ENCODE measurements around the gene RAB31.

DNA sequence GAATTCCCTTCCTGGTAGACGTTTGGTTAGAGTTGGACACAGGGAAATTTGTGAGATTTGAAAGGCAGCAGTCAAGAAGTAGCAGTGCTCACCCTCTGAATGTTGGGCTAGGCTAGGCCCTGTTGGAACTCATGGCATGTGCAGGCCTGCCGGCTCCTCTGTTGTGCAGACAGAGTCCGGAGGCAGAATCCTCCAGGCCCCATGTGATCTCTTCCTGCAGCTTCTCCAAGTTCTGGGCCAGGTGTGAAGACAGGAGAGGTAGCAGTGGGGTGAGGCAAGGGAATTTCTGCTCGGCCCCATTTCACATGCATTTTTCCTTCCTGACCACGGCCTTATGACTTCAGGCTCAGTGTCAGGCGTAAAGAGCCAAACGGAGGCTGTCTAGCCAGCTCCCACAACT lies 36.9 kb upstream of the RAB31 start:
- TF ChIP-seq, protein P1, sequence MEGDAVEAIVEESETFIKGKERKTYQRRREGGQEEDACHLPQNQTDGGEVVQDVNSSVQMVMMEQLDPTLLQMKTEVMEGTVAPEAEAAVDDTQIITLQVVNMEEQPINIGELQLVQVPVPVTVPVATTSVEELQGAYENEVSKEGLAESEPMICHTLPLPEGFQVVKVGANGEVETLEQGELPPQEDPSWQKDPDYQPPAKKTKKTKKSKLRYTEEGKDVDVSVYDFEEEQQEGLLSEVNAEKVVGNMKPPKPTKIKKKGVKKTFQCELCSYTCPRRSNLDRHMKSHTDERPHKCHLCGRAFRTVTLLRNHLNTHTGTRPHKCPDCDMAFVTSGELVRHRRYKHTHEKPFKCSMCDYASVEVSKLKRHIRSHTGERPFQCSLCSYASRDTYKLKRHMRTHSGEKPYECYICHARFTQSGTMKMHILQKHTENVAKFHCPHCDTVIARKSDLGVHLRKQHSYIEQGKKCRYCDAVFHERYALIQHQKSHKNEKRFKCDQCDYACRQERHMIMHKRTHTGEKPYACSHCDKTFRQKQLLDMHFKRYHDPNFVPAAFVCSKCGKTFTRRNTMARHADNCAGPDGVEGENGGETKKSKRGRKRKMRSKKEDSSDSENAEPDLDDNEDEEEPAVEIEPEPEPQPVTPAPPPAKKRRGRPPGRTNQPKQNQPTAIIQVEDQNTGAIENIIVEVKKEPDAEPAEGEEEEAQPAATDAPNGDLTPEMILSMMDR (IDR thresholded peaks at IDR 0.05; ENCODE audit: low read depth, low read length): no peak
- TF ChIP-seq POLR2A (IDR thresholded peaks at IDR 0.05; ENCODE audit: extremely low read depth, insufficient read length) (no peak), MYC (IDR thresholded peaks at IDR 0.05; ENCODE audit: low read depth, low read length) (no peak)
